ENCODE results near the gene CA12.

Gene CA12

GRCh38 chr15:63379492-63380150 lies 2.0 kb downstream of the CA12 start:
- in situ Hi-C loops (cut with MboI; ENCODE audit: low sequenced_read_pairs), result no loop called here

- in situ Hi-C loops (cut with MboI; ENCODE audit: low sequenced_read_pairs), result no loop called here
Measured at GRCh38 chr15:63378946-63379345, 2.7 kb downstream of the CA12 start.

DNA sequence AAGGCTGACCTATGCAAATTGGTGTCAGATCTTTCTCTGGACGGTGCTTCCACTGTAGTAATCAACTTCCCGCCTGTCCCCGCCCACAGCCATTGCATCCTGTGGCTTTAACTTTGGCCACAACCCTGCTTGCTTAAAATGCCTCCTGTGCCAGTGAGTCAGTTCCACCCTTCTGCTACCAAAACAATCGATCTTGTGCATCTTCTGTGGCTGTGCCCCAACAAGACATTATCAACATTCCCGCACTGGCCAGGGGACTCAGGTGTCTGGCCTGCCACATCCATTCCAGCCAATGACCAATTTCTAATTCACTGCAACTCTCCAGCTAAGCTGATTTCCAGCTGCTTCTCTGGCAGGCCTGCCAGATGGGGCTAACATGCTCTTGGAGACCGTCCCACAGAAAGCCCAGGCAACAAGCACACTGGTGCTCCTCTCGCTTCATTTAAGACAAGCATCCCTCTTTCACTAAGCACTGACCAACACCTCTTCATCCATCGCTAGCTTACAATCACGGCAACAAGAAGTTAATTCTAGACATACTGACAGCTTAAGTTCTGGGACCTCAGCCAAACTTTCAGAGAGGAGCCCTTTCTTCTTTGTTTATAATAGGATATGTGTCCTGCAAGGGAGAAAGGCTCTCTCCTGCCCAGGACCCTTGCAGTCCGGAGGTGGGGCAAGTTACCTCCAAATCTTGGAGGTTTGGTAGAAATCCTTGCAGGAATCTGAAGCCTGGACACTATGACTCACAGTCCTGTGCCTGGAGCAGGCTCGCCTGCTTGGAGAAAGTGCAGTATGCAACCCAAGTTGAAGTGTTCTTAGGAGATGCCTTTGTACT lies 6.7 kb downstream of the CA12 start:
- in situ Hi-C loops (cut with MboI; ENCODE audit: low sequenced_read_pairs), result no loop called here

DNA sequence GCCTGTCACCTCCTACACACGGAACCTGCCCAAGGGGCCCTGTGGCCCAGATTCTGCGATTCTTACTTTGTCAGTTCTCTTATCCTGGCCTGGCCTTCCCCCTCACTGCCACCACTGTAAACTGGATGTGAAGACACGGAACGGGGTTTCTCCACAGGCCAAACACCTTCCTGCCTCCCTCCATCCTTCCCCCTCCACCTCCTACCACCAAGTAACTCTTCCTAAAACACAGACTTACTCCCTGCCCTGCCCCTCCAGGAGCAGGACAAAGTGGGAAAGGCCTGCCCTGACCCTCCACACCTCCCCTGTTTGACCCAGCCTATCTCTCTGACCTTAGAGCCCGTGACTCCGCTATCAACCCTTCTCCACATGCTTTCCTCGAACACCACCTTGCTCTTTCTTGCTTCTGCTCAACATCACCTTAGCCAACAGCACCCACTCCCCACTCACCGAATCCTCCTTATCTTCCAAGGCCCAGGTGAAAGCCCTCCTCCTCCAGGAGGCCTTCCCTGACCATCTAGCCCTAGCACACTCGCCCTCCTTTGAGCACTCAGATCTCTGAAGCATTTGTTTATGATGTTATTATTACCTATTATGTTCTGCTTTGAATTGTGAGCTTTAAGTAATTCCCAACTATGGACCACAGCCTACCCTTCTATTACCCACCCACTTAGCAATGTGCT lies 7.6 kb downstream of the CA12 start:
- in situ Hi-C loops (cut with MboI; ENCODE audit: low sequenced_read_pairs), result no loop called here

GRCh38 chr15:63373330-63373729 lies 8.3 kb downstream of the CA12 start:
- in situ Hi-C loops (cut with MboI; ENCODE audit: low sequenced_read_pairs), result no loop called here

DNA sequence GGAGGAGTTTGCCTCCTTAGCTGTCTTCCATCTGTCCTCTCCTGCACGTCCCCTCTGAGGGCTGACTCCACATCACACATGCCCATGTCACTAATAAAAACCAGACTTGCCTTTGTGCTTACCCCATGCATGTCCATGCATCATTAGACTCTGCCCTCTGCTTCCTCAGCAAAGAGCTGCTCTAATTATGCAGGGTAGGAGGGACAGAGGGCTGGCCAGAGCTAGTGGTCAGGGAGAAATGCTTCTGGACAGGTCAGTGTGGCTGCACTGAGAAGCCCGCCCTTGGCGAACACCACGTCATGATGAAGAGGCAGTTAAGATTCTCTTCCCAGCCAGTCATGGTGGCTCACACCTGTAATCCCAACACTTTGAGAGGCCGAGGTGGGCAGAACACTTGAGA lies 8.9 kb downstream of the CA12 start:
- in situ Hi-C loops (cut with MboI; ENCODE audit: low sequenced_read_pairs), result no loop called here

DNA sequence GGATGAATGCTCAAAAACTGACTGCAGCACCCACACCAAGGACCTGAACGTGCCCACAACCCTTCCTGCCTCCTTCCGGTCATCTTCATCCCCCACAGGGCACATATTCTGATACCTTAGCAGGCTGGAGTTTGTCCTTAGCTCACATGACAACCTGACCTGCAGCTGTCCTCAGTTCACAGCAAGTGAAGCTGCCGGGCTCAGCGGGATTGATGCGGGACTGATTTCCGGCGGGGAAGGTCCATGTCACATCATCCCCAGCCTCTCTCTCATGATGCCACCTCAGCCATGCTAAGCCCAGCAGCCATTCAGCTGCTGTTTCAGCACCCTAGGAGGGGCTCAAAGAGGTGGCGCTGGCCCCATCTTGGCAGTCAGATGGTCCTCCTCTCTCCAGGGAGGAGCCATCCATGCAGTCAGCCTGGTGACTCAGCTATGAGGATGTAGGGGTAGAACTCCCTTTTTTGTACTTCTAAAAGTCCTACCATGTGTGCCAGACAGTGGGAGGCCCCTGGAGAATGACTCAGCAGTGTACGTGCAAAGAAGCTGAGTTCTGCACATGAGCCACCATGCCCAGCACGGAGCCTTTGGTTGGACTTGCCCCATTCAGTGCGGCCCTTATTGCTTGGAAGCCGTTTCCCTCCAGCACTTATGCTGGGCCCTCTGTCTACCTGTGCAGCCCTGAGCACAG lies 9.5 kb downstream of the CA12 start:
- in situ Hi-C loops (cut with MboI; ENCODE audit: low sequenced_read_pairs), result no loop called here

DNA sequence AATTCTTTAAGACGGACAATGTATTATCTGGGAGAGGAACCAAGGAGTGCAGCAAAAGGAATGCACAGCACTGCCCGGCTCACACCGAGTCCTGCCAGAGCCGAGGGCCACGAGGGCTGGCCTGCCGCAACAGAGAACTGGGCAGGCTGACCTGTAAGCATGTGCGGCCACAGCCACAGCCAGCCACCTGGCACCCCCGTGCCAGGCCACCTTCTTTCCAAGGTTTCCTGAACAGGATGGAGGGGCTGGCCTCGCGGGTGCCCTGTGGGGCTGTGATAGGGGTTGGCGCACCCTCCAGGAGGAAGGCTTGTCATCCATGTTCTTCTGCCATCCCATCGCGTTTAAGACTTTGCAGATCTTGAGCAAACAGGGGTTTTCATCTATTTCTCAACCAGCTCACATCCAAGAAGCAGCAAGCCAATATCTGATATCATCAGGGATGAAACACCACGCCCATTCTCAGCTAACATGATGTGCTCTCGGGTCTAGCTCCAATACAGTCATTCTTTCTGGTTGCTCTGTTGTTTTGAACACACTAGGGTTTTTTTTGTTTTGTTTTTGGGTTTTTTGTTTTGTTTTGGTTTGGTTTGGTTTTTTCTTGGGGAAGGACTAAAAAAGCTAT lies 10.2 kb downstream of the CA12 start:
- in situ Hi-C loops (cut with MboI; ENCODE audit: low sequenced_read_pairs), result no loop called here

- in situ Hi-C loops (cut with MboI; ENCODE audit: low sequenced_read_pairs), result no loop called here
Measured at GRCh38 chr15:63370764-63371163, 10.9 kb downstream of the CA12 start.

DNA sequence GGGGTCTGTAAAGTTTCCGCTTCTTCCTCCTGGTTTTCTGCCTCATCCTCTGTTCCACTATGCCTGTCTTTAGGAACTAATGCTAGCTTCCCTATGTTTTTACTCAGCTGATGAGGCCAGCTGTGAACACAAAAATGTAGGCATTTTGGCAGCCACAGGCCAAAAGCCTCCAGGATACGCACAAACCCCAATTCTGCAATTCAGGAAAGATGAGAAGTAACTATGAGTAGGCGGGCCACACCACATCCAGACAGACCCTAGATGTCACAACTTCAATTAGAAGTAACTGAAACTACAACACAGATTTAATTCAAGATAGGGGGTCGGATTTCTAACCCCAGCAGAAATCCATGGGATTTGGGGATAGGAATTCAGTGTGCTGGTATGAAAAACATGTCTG lies 11.9 kb downstream of the CA12 start:
- in situ Hi-C loops (cut with MboI; ENCODE audit: low sequenced_read_pairs), result no loop called here

DNA sequence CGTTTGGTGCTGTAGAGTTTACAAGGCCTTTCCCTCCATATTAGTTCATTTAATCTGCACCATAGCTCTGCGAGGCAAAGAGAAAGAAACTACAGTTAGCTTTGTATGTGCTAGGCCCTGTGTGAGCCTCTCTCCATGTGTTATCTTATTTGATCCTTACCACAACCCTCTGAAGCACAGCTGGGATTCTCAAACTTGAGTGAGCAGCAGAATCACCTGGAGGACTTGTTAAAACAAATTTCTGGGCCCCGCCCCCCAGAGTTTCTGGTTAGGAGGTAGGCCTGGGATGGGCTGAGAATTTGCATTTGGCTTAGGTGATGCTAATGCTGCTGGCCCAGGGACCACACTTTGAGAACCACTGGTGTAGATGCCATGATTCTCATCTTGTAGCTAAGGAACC lies 12.3 kb downstream of the CA12 start:
- in situ Hi-C loops (cut with MboI; ENCODE audit: low sequenced_read_pairs), result no loop called here

GRCh38 chr15:63368503-63368902 lies 13.1 kb downstream of the CA12 start:
- in situ Hi-C loops (cut with MboI; ENCODE audit: low sequenced_read_pairs), result no loop called here

DNA sequence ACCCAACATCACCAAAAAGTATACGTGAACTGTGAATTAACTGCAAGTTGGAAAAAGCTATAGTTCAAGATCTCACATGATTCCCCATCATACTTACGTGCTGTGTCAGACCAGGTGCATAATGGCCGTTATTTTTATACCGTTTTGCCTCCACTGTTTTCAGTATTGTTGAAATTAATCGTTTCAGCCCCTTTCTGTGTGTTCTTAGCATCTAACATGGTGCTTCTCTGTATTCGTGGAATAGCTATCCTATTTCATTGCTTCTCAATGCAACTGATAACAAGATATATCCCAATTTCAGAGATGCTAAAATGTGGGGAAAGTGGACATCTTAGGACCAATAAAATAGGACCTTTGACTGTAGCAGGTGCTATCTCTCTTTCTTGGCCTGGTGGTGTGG lies 13.7 kb downstream of the CA12 start:
- in situ Hi-C loops (cut with MboI; ENCODE audit: low sequenced_read_pairs), result no loop called here

GRCh38 chr15:63367390-63367789 lies 14.3 kb downstream of the CA12 start:
- in situ Hi-C loops (cut with MboI; ENCODE audit: low sequenced_read_pairs), result no loop called here

GRCh38 chr15:63366451-63366850 lies 15.2 kb downstream of the CA12 start:
- in situ Hi-C loops (cut with MboI; ENCODE audit: low sequenced_read_pairs), result no loop called here

DNA sequence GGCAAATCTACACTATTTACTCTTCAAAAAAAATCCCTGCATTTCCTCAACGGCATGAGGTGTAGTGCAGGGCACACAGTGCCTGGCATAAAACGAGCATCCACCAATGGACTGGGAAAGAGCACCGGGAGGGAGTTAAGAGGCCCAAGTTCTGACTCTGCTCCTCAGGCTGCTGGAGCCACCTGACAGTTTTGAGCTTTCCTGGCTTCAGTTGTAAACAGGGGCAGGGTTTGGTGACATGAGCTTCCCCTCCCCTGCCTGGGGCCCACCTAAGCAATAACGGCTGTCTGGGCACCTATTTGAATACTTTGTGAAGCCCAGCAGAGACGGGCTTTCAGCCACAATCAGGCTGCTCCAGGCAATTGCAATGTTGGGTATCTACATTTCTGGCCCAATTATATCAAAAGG lies 16.4 kb downstream of the CA12 start:
- in situ Hi-C loops (cut with MboI; ENCODE audit: low sequenced_read_pairs), result no loop called here

DNA sequence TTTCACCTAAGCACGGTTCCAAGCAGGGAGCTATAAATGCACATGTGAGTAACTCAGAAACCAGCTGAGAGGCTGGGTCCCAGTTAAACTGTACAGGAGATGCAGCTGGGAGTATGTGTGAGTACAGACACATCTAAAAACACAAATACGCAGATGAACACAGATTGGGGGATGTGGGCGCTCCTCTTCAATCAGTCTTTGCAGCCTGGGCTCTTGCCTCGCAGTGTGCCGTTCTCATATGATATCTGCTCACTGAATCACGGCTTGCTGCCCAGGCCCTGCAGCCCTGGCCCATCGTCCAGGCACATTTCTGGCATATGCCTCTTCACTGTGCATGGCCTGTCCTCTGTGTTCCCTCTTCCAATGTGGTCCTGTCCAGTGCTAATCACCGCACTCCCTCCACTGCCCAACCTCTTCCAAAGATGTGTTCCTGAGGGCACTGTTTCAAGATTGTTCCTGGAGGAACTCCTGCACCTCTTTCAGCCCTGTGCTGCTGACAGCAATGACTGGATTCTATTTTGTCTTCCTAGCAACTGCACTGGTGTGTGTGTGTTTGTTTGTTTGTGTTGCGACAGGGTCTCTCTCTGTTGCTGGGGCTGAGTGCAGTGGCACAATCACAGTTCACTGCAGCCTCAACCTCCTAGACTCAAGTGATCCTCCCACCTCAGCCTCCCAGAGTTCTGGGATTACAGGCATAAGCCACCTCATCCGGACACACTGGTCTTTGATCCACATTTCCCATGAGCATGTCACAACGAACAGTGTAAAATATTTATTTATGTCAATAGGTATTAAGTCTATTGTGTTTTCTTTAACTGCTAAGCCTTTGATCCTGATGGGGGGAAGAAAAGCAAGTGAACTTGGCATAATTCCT lies 17.0 kb downstream of the CA12 start:
- in situ Hi-C loops (cut with MboI; ENCODE audit: low sequenced_read_pairs), result no loop called here

GRCh38 chr15:63363292-63363691 lies 18.4 kb downstream of the CA12 start:
- in situ Hi-C loops (cut with MboI; ENCODE audit: low sequenced_read_pairs), result no loop called here

GRCh38 chr15:63362885-63363284 lies 18.8 kb downstream of the CA12 start:
- in situ Hi-C loops (cut with MboI; ENCODE audit: low sequenced_read_pairs), result no loop called here

GRCh38 chr15:63362196-63362595 lies 19.4 kb downstream of the CA12 start:
- in situ Hi-C loops (cut with MboI; ENCODE audit: low sequenced_read_pairs), result no loop called here

Data from HL-60/S4 treated with retinoic acid at 250 ng/mL for 4 days and 3 days (cell line).